Measurements from ENCODE around the gene TENM4. TPM values are rescaled to one million over a fixed set of nuclear protein-coding genes. Genes with fewer than 3 reads are reported as not detected.

Gene TENM4
- polyA plus RNA-seq, 3 donors = 0.31 to 1.7 TPM; not detected in 1

DNA sequence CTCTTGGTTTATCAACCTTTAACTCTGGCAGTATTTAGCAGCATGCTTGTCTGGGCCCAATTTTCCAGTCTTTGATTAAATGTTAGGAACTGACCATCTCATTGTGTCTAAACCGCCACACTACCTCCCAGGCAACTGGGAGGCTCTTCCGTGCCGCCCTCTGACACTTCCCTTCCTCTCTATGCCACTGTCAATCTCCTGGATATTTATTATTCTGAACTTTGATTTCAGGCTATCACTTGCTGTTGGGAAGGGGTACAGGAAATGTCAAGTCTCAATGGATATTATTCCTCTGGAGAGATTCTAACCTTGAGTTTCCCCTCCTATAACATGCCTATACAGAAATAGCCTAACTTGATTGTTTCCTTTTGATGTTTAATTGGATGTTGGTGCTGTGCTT lies 643.3 kb downstream of the TENM4 start:
- Histone ChIP-seq H3K36me3 (replicated peaks in 1 of 2; ENCODE audit: control insufficient read depth in 1 of 2, insufficient read depth in 2 of 2, low read length in 2 of 2) (no peaks in the 10 kb centered on the region), H3K4me3 (replicated peaks in 1 of 3; ENCODE audit: low read depth in 2 of 3, low read length in 3 of 3) (no peak overlapping the region), H4K20me1 (ENCODE audit: insufficient read depth, low read length) (no peaks in the 10 kb centered on the region), H3K79me2 (ENCODE audit: insufficient read depth, low read length) (no peaks in the 10 kb centered on the region), H3K27me3 (ENCODE audit: control insufficient read depth in 2 of 2, insufficient read depth in 2 of 2, low read length in 2 of 2) (peaks cover 0 to 8% of the 10 kb centered on the region in 2 donors), H3K9me3 (replicated peaks in 1 of 2; ENCODE audit: control insufficient read depth in 1 of 2, insufficient read depth in 1 of 2, low read length in 2 of 2) (no peaks in the 10 kb centered on the region), H3K9ac (ENCODE audit: insufficient read depth, low read length, poor library complexity, severe bottlenecking) (no peak overlapping the region), H3K4me2 (replicated peaks; ENCODE audit: extremely low read depth, low read length, poor library complexity, severe bottlenecking) (no peak overlapping the region), H2AFZ (ENCODE audit: insufficient read depth, low read depth, low read length, poor library complexity, severe bottlenecking) (no peak overlapping the region), H3K4me1 (ENCODE audit: control insufficient read depth in 1 of 2, insufficient read depth in 2 of 2, low read length in 2 of 2) (peaks cover 15 to 45% of the 10 kb centered on the region in 2 donors), H3K27ac (ENCODE audit: low read depth in 1 of 2, low read length in 2 of 2) (no peak overlapping the region)
- no peaks in the 10 kb centered on the region for H3K36me3 Mint-ChIP-seq
- H3K27ac Mint-ChIP-seq = no peak overlapping the region
- H3K27me3 Mint-ChIP-seq (ENCODE audit: low read depth in 3 of 3) = peaks cover 2 to 12% (median 6%) of the 10 kb centered on the region in 3 donors
- peaks cover 18% of the 10 kb centered on the region for H3K4me1 Mint-ChIP-seq
- WGBS (ENCODE audit: insufficient coverage) = no CpG with 5 or more reads among the region's 3 CpGs
- TF ChIP-seq CTCF (IDR thresholded peaks at IDR 0.05) = no peak
- no peak overlapping the region for H3K4me3 Mint-ChIP-seq
- no peaks in the 10 kb centered on the region for H3K9me3 Mint-ChIP-seq
- DNase-seq = no peak
- intact Hi-C loops (cut with micrococcal nuclease) = no loop called here

- H3K9me3 Mint-ChIP-seq = no peaks in the 10 kb centered on the region
- peaks cover 6 to 12% (median 9%) of the 10 kb centered on the region in 3 donors for H3K27me3 Mint-ChIP-seq (ENCODE audit: low read depth in 3 of 3)
- H3K27me3 ChIP-seq (ENCODE audit: control insufficient read depth in 2 of 2, insufficient read depth in 2 of 2, low read length in 2 of 2) = peaks cover 2 to 8% of the 10 kb centered on the region in 2 donors
- H3K4me1 ChIP-seq (ENCODE audit: control insufficient read depth in 1 of 2, insufficient read depth in 2 of 2, low read length in 2 of 2) = peaks cover 15 to 39% of the 10 kb centered on the region in 2 donors
- no peaks in the 10 kb centered on the region for H3K79me2 ChIP-seq (ENCODE audit: insufficient read depth, low read length)
- intact Hi-C loops (cut with micrococcal nuclease) = no loop called here
- no peak for DNase-seq
- no peak overlapping the region for H3K27ac ChIP-seq (ENCODE audit: low read depth in 1 of 2, low read length in 2 of 2)
- H4K20me1 ChIP-seq (ENCODE audit: insufficient read depth, low read length) = no peaks in the 10 kb centered on the region
- TF ChIP-seq CTCF (IDR thresholded peaks at IDR 0.05) = no peak
- no peak overlapping the region for H3K4me3 Mint-ChIP-seq
- no peak overlapping the region for H2AFZ ChIP-seq (ENCODE audit: insufficient read depth, low read depth, low read length, poor library complexity, severe bottlenecking)
- H3K4me2 ChIP-seq (replicated peaks; ENCODE audit: extremely low read depth, low read length, poor library complexity, severe bottlenecking) = no peak overlapping the region
- no peaks in the 10 kb centered on the region for H3K36me3 Mint-ChIP-seq
- H3K36me3 ChIP-seq (replicated peaks in 1 of 2; ENCODE audit: control insufficient read depth in 1 of 2, insufficient read depth in 2 of 2, low read length in 2 of 2) = no peaks in the 10 kb centered on the region
- 100% methylated on average over 1 of the region's 2 CpGs for WGBS (ENCODE audit: insufficient coverage)
- H3K9me3 ChIP-seq (replicated peaks in 1 of 2; ENCODE audit: control insufficient read depth in 1 of 2, insufficient read depth in 1 of 2, low read length in 2 of 2) = no peaks in the 10 kb centered on the region
- peaks cover 18% of the 10 kb centered on the region for H3K4me1 Mint-ChIP-seq
- no peak overlapping the region for H3K9ac ChIP-seq (ENCODE audit: insufficient read depth, low read length, poor library complexity, severe bottlenecking)
- H3K27ac Mint-ChIP-seq = no peak overlapping the region
- H3K4me3 ChIP-seq (replicated peaks in 1 of 3; ENCODE audit: low read depth in 2 of 3, low read length in 3 of 3) = no peak overlapping the region
Observed at GRCh38 chr11:78796956-78797355, 643.9 kb downstream of the TENM4 start.

Data from CD14-positive monocyte (primary cell).